Uterus (tissue), 2 donors: ENCODE measurements around the gene ZNF653.

Experiments used
- CTCF ChIP-seq, 4 experiments: fragments of 200-600 bp in 2 of 4; fragments of 450-650 bp in 2 of 4; sonication (generic) in 2 of 4; IDR thresholded peaks; one replicate each; pipeline ENCODE4 v1.5.1; 2016 to 2019; ENCODE audit warnings: antibody characterized with exemption in 4 of 4, mild to moderate bottlenecking in 2 of 4, moderate library complexity in 1 of 4
- POLR2A ChIP-seq, 2 donors: fragments of 450-650 bp; IDR thresholded peaks; one replicate each; pipeline ENCODE4 v1.6.1; 2016; ENCODE audit warnings: antibody characterized with exemption in 2 of 2, mild to moderate bottlenecking in 1 of 2, moderate library complexity in 1 of 2

DNA sequence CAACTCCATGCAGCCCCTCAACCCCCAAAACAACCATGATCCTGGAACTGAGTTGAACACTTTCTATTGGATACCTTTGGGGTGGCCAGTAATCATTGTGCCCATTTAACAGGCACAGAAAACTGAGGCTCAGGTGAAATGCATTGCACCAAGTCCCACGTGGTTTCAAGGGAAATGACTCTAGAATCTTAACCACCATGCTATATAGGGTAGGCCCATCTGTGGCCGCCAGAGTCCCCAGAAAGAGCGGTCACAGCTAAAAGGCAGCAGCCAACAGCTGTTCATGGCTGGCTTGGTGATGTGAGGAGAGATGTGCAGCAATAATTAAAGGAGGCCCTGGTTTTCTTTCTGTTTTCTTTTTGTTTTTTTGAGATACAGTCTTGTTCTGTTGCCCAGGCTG lies 35.6 kb upstream of the ZNF653 start:
- no peak for TF ChIP-seq CTCF (IDR thresholded peaks at IDR 0.05)
- TF ChIP-seq POLR2A (IDR thresholded peaks at IDR 0.05): no peak
